GM18909 (cell line): ENCODE data around the gene USP7.
"Not testable (repeated sequence)": the region's sequence is repeated elsewhere in the genome, so short reads cannot be mapped to it uniquely, and the experiment has no call there.

ENCODE experiments used
- ATAC-seq: cut with Tn5 transposase; IDR thresholded peaks from one replicate; pipeline ENCODE4 v1.9.1; 2021; ENCODE audit warnings: mild to moderate bottlenecking; ENCODE audit not compliant: unreplicated experiment, poor library complexity

USP7 gene

GRCh38 chr16:8929086-8929748 is 34.5 kb downstream of the USP7 start:
- ATAC-seq: no peak

DNA sequence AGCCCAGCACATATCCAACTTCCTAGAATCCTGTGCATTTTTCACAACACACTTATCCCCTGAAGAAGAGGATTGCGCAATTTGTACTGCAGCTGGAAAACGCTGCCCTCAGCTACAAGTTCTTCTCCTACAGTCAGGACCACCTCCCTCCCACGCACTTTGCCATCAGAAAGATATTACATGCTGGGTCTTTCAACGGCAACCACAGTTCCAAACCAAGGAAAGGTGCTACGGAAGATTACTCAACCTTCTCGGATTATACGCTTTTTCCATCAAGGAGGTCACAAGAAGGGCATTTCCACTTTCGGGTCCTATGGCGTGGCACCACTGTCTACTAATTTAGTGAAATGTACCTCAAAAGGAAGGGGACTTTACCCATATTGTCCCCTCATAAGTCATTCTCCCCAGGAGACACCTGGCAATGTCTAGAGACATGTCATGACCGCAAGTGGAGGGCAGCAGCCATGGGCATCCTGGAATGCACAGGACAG is 35.2 kb downstream of the USP7 start:
- ATAC-seq: no peak

DNA sequence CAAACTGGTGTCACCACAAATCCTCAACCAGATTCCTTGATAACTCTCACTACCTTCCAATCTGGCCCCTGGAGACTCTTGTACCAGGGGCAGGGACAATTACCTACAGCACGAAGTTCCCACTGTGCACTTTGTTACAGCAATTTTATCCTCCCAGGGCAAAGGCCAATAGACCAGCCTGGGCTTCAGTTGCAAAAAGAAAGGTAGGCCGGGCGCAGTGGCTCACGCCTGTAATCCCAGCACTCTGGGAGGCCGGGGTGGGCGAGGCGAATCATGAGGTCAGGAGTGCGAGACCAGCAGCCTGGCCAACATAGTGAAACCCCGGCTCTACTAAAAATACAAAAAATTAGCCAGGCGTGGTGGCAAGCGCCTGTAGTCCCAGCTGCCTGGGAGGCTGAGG is 36.9 kb downstream of the USP7 start:
- ATAC-seq: no peak

- no peak for ATAC-seq
Observed at GRCh38 chr16:8925455-8925854, 38.3 kb downstream of the USP7 start.

DNA sequence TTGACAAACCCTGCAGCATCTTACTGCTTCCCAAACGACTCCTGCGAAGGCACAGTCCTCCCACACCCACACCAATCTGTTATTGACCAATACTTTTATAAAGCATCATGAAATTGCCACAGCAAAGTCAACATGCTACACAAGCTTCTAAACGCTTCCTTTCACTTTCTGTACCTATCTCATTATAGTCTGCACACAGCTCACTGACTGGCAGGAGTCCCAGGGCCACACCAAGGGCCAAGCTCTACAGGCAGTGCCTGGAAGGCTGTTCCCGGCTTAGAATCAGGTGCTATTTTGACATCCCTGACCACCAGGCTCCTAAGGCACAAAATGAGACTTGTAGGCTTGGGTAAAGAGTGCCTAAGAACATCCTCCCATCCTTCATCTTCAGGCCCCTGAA is 39.5 kb downstream of the USP7 start:
- ATAC-seq: no peak

DNA sequence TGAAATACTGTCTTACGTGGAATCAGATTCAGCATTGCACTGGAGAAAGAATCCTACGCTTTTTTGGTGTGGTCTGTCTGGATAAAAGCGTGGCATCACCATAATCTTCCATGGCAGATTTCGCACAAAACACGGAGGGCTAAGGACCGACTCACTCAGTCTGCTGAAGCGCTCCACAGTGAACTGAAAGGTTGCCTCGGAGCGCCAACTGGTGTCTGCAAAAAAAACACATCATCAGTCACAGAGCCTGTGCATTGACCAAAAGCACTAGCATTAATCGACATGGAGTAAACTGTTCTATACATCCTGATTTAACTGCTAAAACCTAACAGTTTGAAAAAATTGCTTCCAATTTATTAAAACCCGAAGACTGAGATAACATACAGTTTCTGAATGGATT is 40.5 kb downstream of the USP7 start:
- no peak for ATAC-seq

DNA sequence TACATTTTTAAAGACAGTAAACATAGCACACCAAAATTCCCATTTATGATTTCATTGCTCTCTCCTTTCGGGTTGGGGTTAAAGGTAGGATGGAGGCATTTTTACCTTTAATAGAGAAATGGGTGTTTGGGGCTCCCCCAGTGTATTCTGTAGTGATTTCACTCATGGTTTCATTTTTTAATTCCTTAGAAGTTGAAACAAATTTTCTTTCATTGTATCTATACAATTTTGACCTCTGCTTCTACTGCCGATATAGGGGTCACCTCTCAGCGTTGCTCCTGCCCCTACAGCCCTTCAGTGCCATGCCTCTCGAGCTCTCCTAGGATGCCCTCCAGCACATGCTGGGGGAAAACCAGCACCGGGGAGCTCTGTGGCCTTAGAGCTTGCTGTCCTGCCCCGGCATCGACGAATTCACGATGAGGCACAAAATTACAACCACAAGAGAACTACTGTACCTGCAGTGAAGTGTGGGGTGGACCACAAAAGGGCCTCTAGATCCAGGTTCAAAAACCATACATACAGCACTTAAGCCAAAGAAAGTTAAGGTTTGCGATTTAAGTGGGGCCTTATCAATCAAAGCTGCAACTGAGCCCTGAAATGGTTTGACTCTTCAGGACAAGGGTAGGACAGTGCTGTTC is 42.2 kb downstream of the USP7 start:
- ATAC-seq: no peak

DNA sequence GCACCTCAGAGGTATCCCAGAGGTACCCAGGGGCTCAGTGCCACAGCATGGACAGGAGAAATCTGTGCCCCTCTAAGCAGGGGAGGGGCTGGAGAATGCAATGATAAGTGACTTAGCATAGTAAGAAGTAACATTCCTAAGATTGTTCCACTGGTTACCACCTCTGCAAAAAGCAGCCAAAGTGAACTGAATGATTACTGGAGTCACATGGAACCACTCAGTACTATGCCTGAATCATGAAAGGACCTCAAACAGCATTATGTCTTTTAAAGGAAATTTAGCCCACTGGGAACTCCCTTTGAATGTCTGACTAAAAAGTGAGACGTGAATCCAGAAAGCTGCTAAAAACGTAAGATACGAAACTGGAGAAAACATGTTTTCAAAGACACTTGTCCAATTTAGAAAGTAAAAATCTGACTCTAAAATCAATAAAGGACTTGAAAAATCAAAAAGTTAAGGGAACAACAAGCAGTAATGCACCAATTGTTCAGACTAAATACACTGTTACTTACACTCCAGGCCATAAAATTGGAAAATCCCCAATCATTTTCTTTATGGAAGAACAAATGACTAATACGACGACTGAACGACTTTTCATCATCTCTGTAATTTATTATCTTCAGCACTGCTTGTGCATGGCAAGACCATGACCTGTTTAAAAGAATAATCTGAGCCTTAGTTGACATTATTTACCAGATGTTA is 42.9 kb downstream of the USP7 start:
- no peak for ATAC-seq

- no peak for ATAC-seq
Observed at GRCh38 chr16:8919934-8920462, 43.7 kb downstream of the USP7 start.

DNA sequence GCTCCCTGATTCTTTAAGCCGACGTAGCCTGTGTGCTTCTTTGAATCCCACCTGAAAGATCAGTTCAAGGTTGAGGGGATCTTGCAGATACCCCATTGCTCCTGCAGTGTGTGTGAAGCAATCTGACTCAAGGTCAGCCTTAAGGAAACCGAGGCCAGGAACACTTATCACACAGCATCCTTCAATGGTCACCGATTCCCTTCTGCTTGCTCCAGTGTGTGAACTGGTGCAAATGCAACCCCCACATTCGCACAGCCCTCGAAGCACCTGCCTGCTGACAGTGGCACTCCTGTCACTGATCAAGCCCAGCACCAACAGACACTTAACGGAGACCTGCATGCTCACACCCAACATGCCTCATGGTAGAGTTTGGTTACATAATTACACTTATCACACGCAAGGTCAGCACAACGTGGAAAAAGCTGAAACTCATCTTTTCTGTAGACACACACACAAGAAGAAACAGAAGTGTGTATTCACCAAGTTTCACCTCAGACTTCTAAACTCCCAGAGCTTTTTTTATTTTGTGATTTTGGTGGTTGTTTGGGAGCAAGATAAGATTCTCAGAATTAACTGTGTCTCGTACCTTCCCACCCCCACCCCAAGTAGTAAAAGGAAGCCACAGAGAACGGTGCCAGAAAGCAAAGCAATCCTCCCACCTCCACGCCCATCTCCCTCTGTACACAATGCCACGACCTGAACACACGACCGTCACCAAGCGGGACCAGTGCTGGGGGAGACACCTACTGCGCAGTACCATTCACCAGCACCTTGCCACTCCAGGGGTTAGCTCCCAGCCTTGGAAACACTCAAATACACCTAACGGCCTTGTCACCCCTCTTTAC is 44.4 kb downstream of the USP7 start:
- ATAC-seq: no peak

- not testable (repeated sequence) for ATAC-seq
Observed at GRCh38 chr16:8917336-8917735, 46.4 kb downstream of the USP7 start.

DNA sequence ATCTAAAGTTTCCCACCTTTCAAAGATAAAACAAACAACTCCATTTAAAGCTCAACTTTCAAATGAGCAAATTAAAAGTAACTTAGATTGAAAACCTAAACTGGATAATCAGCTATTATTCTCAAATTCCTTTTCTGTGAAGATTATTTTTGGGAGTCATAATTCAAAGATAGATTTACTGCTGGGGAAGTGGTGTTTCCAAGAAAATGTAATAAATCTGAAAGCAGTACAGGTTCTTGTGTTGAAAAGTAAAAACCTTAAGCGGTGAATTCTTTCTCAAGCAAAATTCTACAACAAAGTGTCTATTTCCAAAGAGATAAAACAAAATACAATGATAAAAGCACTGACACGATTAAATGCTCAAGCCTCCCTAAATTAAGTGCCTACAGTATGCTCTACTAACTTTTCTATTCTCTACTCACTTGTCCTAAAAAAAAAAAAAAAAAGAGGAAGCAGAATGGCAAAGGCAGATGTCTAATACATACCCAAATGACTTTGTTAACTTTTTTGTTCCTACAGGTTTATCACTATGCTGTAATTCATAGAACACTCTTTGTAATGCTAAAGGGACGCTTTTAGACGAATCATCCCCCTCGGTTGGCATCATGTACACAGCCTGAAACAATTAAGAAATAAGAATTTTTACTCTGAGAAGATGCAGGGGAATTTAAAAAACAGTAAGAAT is 47.0 kb downstream of the USP7 start:
- no peak for ATAC-seq

DNA sequence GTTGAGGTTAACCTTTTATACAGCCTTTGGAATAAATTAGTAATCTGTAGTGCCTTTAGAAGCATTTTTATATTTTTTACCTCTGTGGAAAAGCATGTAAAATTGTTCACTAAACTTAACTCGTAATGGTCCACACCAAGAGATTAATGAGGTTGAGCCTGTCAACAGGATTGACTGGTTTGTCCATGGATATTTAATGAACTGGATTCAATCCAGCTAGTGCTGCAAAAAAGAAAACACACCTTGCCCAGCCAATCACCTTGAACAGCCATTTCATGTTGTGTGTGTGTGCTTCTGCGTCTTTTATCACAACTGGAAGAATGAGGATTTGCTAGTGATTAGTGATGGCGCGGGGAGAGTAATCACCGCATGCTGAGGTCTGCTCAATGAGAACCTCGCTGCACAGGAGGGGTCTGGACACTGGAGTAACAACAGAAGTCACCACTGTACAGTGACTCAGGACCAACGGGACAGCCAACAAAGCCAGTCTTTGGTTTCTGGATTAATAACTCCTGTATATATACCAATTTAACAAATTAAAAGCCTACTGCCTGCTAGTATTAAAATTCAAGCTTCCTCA is 47.9 kb downstream of the USP7 start:
- no peak for ATAC-seq

DNA sequence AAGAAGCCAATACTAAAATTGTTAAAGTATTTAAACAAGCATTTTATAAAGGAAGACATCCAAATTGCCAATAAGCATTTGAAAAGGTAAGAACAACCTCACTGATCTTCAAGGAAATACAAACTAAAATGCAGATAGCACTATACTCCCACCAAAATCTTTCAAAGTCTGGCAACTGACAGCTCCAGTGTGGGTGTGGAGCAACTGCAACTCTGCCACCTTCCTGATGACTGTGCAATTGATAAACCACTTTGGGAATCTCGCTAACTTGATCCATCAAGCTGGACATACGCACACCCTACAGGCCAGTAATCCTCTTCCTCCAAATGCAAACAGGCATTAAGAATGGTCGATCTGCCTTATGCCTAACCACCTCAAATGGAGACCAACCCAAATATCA is 49.6 kb downstream of the USP7 start:
- ATAC-seq: no peak

DNA sequence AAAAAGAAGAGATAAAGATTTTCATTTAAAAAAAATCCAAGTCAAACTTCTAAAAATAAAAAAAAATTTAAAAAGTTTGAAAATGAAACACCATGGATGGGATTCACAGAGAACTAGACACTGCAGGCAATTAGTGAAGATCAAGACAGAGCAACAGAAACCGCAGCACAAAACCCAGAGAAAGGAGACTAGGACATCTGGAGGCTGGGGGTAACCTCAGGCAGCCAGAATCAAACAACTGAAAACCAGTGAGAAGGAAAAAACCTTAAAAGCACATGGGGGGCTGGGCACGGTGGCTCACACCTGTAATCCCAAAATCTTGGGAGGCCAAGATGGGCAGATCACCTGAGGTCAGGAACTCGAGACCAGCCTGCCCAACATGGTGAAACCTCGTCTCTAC is 50.9 kb downstream of the USP7 start:
- ATAC-seq: no peak

- ATAC-seq: no peak
Observed at GRCh38 chr16:8910811-8911210, 52.9 kb downstream of the USP7 start.

DNA sequence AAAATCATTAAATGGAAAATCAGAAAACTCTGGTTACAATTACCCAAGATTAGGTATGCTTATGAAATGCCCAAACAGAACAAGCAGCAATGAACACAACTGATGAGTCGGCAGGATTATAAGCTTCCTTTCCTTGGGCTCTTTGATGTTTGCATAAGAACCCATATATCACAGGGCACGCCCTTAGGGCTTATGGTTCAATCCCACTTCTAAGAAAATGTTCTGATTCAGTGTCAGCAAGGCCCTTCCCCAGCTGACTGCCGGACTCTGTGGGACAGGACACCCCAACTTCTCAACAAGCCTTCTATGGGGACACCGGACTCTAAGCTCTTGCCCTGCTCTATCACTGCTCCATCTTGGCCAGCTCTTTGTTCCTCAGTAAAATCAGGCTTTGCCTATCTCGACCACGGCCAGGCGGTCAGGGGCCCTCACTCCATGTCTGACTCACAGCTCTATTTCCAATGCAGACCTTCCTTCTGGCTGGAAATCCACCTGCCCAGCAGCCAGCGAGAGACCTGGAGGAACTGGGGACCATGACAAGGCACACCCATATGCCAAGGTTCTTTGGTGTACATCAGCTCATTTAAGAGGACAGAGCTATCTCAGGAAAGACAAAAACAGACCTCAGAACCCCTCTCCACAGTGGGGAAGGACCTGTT is 54.8 kb downstream of the USP7 start:
- ATAC-seq: no peak

- ATAC-seq: no peak
Observed at GRCh38 chr16:8907096-8907495, 56.6 kb downstream of the USP7 start.
